Fibroblast of lung (primary cell): ENCODE measurements around the gene FCGBP. TPM values are rescaled to one million over a fixed set of nuclear protein-coding genes. Genes with fewer than 3 reads are reported as not detected.

Source experiments
- DNase-seq, 2 donors: peaks; one replicate each; pipeline versions ENCODE4 v3.0.0 to v3.0.0-alpha.2; 2010; ENCODE audit warnings: low read depth in 2 of 2
- H2AFZ ChIP-seq: 2 replicates; pipeline ENCODE4 v1.5.1; 2012; ENCODE audit warnings: low read length, control low read depth, inconsistent platforms
- H3K27ac ChIP-seq: 2 replicates; pipeline ENCODE4 v1.5.1; 2011; ENCODE audit warnings: low read length, control low read depth; ENCODE audit not compliant: insufficient read depth
- H3K27me3 ChIP-seq: 2 replicates; pipeline ENCODE4 v1.5.1; 2011; ENCODE audit warnings: mild to moderate bottlenecking, low read length; ENCODE audit not compliant: control insufficient read depth, insufficient read depth
- H3K36me3 ChIP-seq: 2 replicates; pipeline ENCODE4 v1.5.1; 2011; ENCODE audit warnings: low read length; ENCODE audit not compliant: control insufficient read depth, insufficient read depth
- H3K4me1 ChIP-seq: 2 replicates; pipeline ENCODE4 v1.5.1; 2011; ENCODE audit warnings: low read length; ENCODE audit not compliant: control insufficient read depth, insufficient read depth; ENCODE audit errors: extremely low read depth
- H3K4me2 ChIP-seq: 2 replicates; pipeline ENCODE4 v1.5.1; 2011; ENCODE audit warnings: low read length, control low read depth; ENCODE audit not compliant: insufficient read depth; ENCODE audit errors: extremely low read depth
- H3K4me3 ChIP-seq, 4 experiments: fragments of 200-600 bp in 1 of 4; sonication (generic) in 1 of 4; replicated peaks in 1 of 4; 2 replicates each; pipeline ENCODE4 v1.5.1; 2011 to 2016; ENCODE audit warnings: low read length in 4 of 4, low read depth in 3 of 4, mild to moderate bottlenecking in 3 of 4, control low read depth in 2 of 4, inconsistent platforms in 1 of 4, mixed read lengths in 1 of 4; ENCODE audit not compliant: insufficient read depth in 1 of 4; ENCODE audit errors: control extremely low read depth in 1 of 4
- H3K79me2 ChIP-seq: 2 replicates; pipeline ENCODE4 v1.5.1; 2012; ENCODE audit warnings: mild to moderate bottlenecking, low read length, inconsistent platforms; ENCODE audit not compliant: control insufficient read depth, insufficient read depth
- H3K9ac ChIP-seq: 2 replicates; pipeline ENCODE4 v1.5.1; 2011; ENCODE audit warnings: mild to moderate bottlenecking, low read length, control low read depth; ENCODE audit not compliant: insufficient read depth
- H3K9me3 ChIP-seq: 2 replicates; pipeline ENCODE4 v1.5.1; 2012; ENCODE audit warnings: low read depth, low read length; ENCODE audit not compliant: control insufficient read depth, insufficient read depth
- H4K20me1 ChIP-seq: 2 replicates; pipeline ENCODE4 v1.5.1; 2011; ENCODE audit warnings: low read length; ENCODE audit not compliant: control insufficient read depth, insufficient read depth; ENCODE audit errors: extremely low read depth
- CTCF ChIP-seq, 2 donors: IDR thresholded peaks in 1 of 2; conservative IDR thresholded peaks in 1 of 2; 1 replicate in 1 of 2; 2 replicates in 1 of 2; pipeline ENCODE4 v1.5.1; 2011 to 2012; ENCODE audit warnings: low read length in 2 of 2, control low read depth in 1 of 2, inconsistent platforms in 1 of 2, low read depth in 1 of 2, mild to moderate bottlenecking in 1 of 2
- EZH2 ChIP-seq: IDR thresholded peaks from 2 replicates; pipeline ENCODE4 v1.5.1; 2012; ENCODE audit warnings: low read length, control low read depth, mild to moderate bottlenecking; ENCODE audit errors: missing control alignments
- polyA plus RNA-seq, 2 donors: library from polyadenylated mRNA; depleted of rRNA in 1 of 2; stranded (reverse) in 1 of 2; unstranded in 1 of 2; fragments of >200 nt; gene quantifications; 2 replicates each; pipeline ENCODE4 v1.2.1, GENCODE V29; 2011 to 2012; ENCODE audit warnings: missing spikeins in 1 of 2
- total RNA-seq: library from RNA; depleted of rRNA; stranded (reverse); fragments of >200 nt; gene quantifications from 2 replicates; pipeline ENCODE4 v1.2.1, GENCODE V29; 2014

FCGBP gene
- total and polyA plus RNA-seq, 2 donors (not counting 1 experiment from before 2014, with no cell fraction given) = 0.02 to 0.33 TPM

- no peak for DNase-seq
- Histone ChIP-seq H3K4me1 (no peaks in the 10 kb centered on the region), H3K79me2 (peaks cover 18% of the 10 kb centered on the region), H3K4me3 (no peak overlapping the region), H4K20me1 (no peaks in the 10 kb centered on the region), H3K9ac (no peak overlapping the region), H3K27ac (no peak overlapping the region), H2AFZ (no peak overlapping the region), H3K36me3 (peaks cover 4% of the 10 kb centered on the region), H3K27me3 (no peaks in the 10 kb centered on the region), H3K4me2 (no peak overlapping the region), H3K9me3 (no peaks in the 10 kb centered on the region)
- TF ChIP-seq EZH2 (no peak), CTCF (conservative IDR thresholded peaks at IDR 0.05 in 1 of 2, IDR thresholded peaks at IDR 0.05 in 1 of 2; ENCODE audit: low read depth in 1 of 2, low read length in 2 of 2) (no peak)
Observed at GRCh38 chr19:39968789-39969188, 34.4 kb upstream of the FCGBP start.

- no peak overlapping the region for H3K9ac ChIP-seq
- H4K20me1 ChIP-seq = no peaks in the 10 kb centered on the region
- no peak for TF ChIP-seq CTCF (conservative IDR thresholded peaks at IDR 0.05 in 1 of 2, IDR thresholded peaks at IDR 0.05 in 1 of 2; ENCODE audit: low read depth in 1 of 2, low read length in 2 of 2)
- TF ChIP-seq EZH2 = no peak
- no peaks in the 10 kb centered on the region for H3K27me3 ChIP-seq
- no peak overlapping the region for H3K4me3 ChIP-seq
- DNase-seq = no peak
- peaks cover 15% of the 10 kb centered on the region for H3K79me2 ChIP-seq
- H3K36me3 ChIP-seq = no peaks in the 10 kb centered on the region
- H3K27ac ChIP-seq = no peak overlapping the region
- H2AFZ ChIP-seq = no peak overlapping the region
- H3K9me3 ChIP-seq = no peaks in the 10 kb centered on the region
- H3K4me2 ChIP-seq = no peak overlapping the region
- no peaks in the 10 kb centered on the region for H3K4me1 ChIP-seq
Observed at GRCh38 chr19:39967561-39967960, 33.1 kb upstream of the FCGBP start.

- Histone ChIP-seq H3K27me3 (no peaks in the 10 kb centered on the region), H3K36me3 (no peaks in the 10 kb centered on the region), H3K4me2 (no peak overlapping the region), H4K20me1 (no peaks in the 10 kb centered on the region), H3K27ac (no peak overlapping the region), H2AFZ (no peak overlapping the region), H3K4me1 (no peaks in the 10 kb centered on the region), H3K9me3 (no peaks in the 10 kb centered on the region), H3K9ac (no peak overlapping the region), H3K4me3 (no peak overlapping the region), H3K79me2 (peaks cover 7% of the 10 kb centered on the region)
- TF ChIP-seq CTCF (conservative IDR thresholded peaks at IDR 0.05 in 1 of 2, IDR thresholded peaks at IDR 0.05 in 1 of 2; ENCODE audit: low read depth in 1 of 2, low read length in 2 of 2) = no peak
- TF ChIP-seq EZH2 = no peak
- DNase-seq = no peak
Observed at GRCh38 chr19:39966617-39967016, 32.2 kb upstream of the FCGBP start.
